Measurements from ENCODE around the gene ZSWIM3. TPM values are rescaled to one million over a fixed set of nuclear protein-coding genes. Genes with fewer than 3 reads are reported as not detected.
A peak's percentile ranks its signal among the peaks of the same experiment; 100 is the strongest.

Gene ZSWIM3
- total and polyA plus RNA-seq, 2 of the 13 experiments (the other 11 are each of a cell fraction or from before 2014, with no cell fraction given) = 5.2 to 5.8 TPM

GRCh38 chr20:45925821-45926506, 68.5 kb downstream of the ZSWIM3 start (continued):
- no peak for TF ChIP-seq ZNF383 (CRISPR knock-in tag; IDR thresholded peaks at IDR 0.05; ENCODE audit: borderline replicate concordance)
- no peak for TF ChIP-seq ERF (CRISPR knock-in tag; IDR thresholded peaks at IDR 0.05)
- TF ChIP-seq AHR (CRISPR knock-in tag; IDR thresholded peaks at IDR 0.05) = no peak
- no peak for TF ChIP-seq MLLT10 (CRISPR knock-in tag; IDR thresholded peaks at IDR 0.05)
- TF ChIP-seq HNRNPL (IDR thresholded peaks at IDR 0.05; ENCODE audit: low read depth, low read length) = no peak
- TF ChIP-seq ZMYM3 (CRISPR knock-in tag; IDR thresholded peaks at IDR 0.05) = peak; percentile 86
- TF ChIP-seq ARID3A (IDR thresholded peaks at IDR 0.05; ENCODE audit: low read depth, low read length) = no peak
- no peak for TF ChIP-seq JUND (CRISPR knock-in tag; IDR thresholded peaks at IDR 0.05)
- no peak for TF ChIP-seq ZNF552 (CRISPR knock-in tag; IDR thresholded peaks at IDR 0.05; ENCODE audit: borderline replicate concordance)
- no peak for TF ChIP-seq ZNF607 (CRISPR knock-in tag; IDR thresholded peaks at IDR 0.05; ENCODE audit: borderline replicate concordance)
- no peak; the same call in 1 of the 2 replicates for TF ChIP-seq PHF20 (CRISPR knock-in tag; IDR thresholded peaks at IDR 0.05)
- TF ChIP-seq ZNF569 (CRISPR knock-in tag; IDR thresholded peaks at IDR 0.05; ENCODE audit: borderline replicate concordance) = no peak
- TF ChIP-seq ZNF703 (CRISPR knock-in tag; IDR thresholded peaks at IDR 0.05; ENCODE audit: borderline replicate concordance) = no peak
- no peak for TF ChIP-seq KLF11 (CRISPR knock-in tag; IDR thresholded peaks at IDR 0.05)
- no peak for TF ChIP-seq ZFYVE20 (CRISPR knock-in tag; IDR thresholded peaks at IDR 0.05; ENCODE audit: borderline replicate concordance, low read depth)
- no peak for TF ChIP-seq TAF1 (CRISPR knock-in tag; IDR thresholded peaks at IDR 0.05)
- TF ChIP-seq ZNF784 (CRISPR knock-in tag; IDR thresholded peaks at IDR 0.05; ENCODE audit: borderline replicate concordance) = no peak
- TF ChIP-seq ZNF251 (CRISPR knock-in tag; IDR thresholded peaks at IDR 0.05) = no peak
- TF ChIP-seq DNMT3B (CRISPR knock-in tag; conservative IDR thresholded peaks at IDR 0.05) = no peak
- TF ChIP-seq ZNF7 (CRISPR knock-in tag; IDR thresholded peaks at IDR 0.05) = no peak
- TF ChIP-seq HDAC1 (CRISPR knock-in tag; IDR thresholded peaks at IDR 0.05) = peak; percentile 61; the same call in 1 of the 2 replicates
- no peak for TF ChIP-seq ZNF224 (CRISPR knock-in tag; IDR thresholded peaks at IDR 0.05)
- no peak for TF ChIP-seq ZNF124 (CRISPR knock-in tag; IDR thresholded peaks at IDR 0.05)
- TF ChIP-seq GATAD2A (CRISPR knock-in tag; IDR thresholded peaks at IDR 0.05) = peak; percentile 57
- TF ChIP-seq ZNF34 (CRISPR knock-in tag; IDR thresholded peaks at IDR 0.05; ENCODE audit: borderline replicate concordance) = no peak
- peak; percentile 26; the same call in 1 of the 2 replicates for TF ChIP-seq ZNF687 (CRISPR knock-in tag; IDR thresholded peaks at IDR 0.05)

All from HepG2 (cell line).